ENCODE data around the gene GLB1L. TPM values are rescaled to one million over a fixed set of nuclear protein-coding genes. Genes with fewer than 3 reads are reported as not detected.

GLB1L gene
- total RNA-seq, 3 donors from 2014 or later: 4.2 to 10.8 (median 5.8) TPM

GRCh38 chr2:219274361-219274921 lies 29.2 kb upstream of the GLB1L start:
- Histone ChIP-seq H3K4me1 (ENCODE audit: low read depth) (peaks cover 13% of the 10 kb centered on the region), H3K4me3 (no peak overlapping the region), H3K36me3 (ENCODE audit: low read depth) (peaks cover 3% of the 10 kb centered on the region), H3K9me3 (no peaks in the 10 kb centered on the region)
- no peak for TF ChIP-seq CTCF (IDR thresholded peaks at IDR 0.05)
- DNase-seq: no peak
- no peak for ATAC-seq
- intact Hi-C loops (cut with DNase I, micrococcal nuclease): no loop called here

- H3K4me1 ChIP-seq (ENCODE audit: low read depth): peaks cover 13% of the 10 kb centered on the region
- no peak for DNase-seq
- TF ChIP-seq CTCF (IDR thresholded peaks at IDR 0.05): no peak
- no peaks in the 10 kb centered on the region for H3K9me3 ChIP-seq
- intact Hi-C loops (cut with DNase I, micrococcal nuclease): no loop called here
- H3K4me3 ChIP-seq: no peak overlapping the region
- H3K36me3 ChIP-seq (ENCODE audit: low read depth): peaks cover 1% of the 10 kb centered on the region
- ATAC-seq: no peak
These were observed 28.7 kb upstream of the GLB1L start for GRCh38 chr2:219273937-219274336.

- intact Hi-C loops (cut with DNase I, micrococcal nuclease): no loop called here
- TF ChIP-seq CTCF (IDR thresholded peaks at IDR 0.05): no peak
These were observed 27.8 kb upstream of the GLB1L start for GRCh38 chr2:219272995-219273394.

GRCh38 chr2:219272356-219272755 lies 27.1 kb upstream of the GLB1L start:
- H3K4me1 ChIP-seq (ENCODE audit: low read depth): no peaks in the 10 kb centered on the region
- no peak for DNase-seq
- ATAC-seq: no peak

More at GRCh38 chr2:219272995-219273394, 27.8 kb upstream of the GLB1L start:
- Histone ChIP-seq H3K4me3 (no peak overlapping the region), H3K4me1 (ENCODE audit: low read depth) (peaks cover 3% of the 10 kb centered on the region), H3K36me3 (ENCODE audit: low read depth) (no peaks in the 10 kb centered on the region), H3K9me3 (no peaks in the 10 kb centered on the region)
- DNase-seq: no peak
- no peak for ATAC-seq

GRCh38 chr2:219271021-219271420 lies 25.8 kb upstream of the GLB1L start:
- Histone ChIP-seq H3K4me3 (no peak overlapping the region), H3K9me3 (no peaks in the 10 kb centered on the region), H3K4me1 (ENCODE audit: low read depth) (no peaks in the 10 kb centered on the region), H3K36me3 (ENCODE audit: low read depth) (no peaks in the 10 kb centered on the region)
- TF ChIP-seq CTCF (IDR thresholded peaks at IDR 0.05): no peak
- no peak for DNase-seq
- intact Hi-C loops (cut with DNase I, micrococcal nuclease): no loop called here
- ATAC-seq: no peak

More at GRCh38 chr2:219272356-219272755, 27.1 kb upstream of the GLB1L start:
- Histone ChIP-seq H3K36me3 (ENCODE audit: low read depth) (no peaks in the 10 kb centered on the region), H3K9me3 (no peaks in the 10 kb centered on the region), H3K4me3 (no peak overlapping the region)
- intact Hi-C loops (cut with DNase I, micrococcal nuclease): no loop called here
- TF ChIP-seq CTCF (IDR thresholded peaks at IDR 0.05): no peak

GRCh38 chr2:219270055-219270372 lies 24.8 kb upstream of the GLB1L start:
- Histone ChIP-seq H3K4me3 (no peak overlapping the region), H3K36me3 (ENCODE audit: low read depth) (no peaks in the 10 kb centered on the region), H3K4me1 (ENCODE audit: low read depth) (no peaks in the 10 kb centered on the region), H3K9me3 (no peaks in the 10 kb centered on the region)
- DNase-seq: no peak
- ATAC-seq: no peak
- TF ChIP-seq CTCF (IDR thresholded peaks at IDR 0.05): no peak
- intact Hi-C loops (cut with DNase I, micrococcal nuclease): no loop called here

All from mucosa of descending colon (tissue), 3 donors.